ENCODE data around the gene B2M. TPM values are rescaled to one million over a fixed set of nuclear protein-coding genes. Genes with fewer than 3 reads are reported as not detected.
"Not testable (repeated sequence)": the region's sequence is repeated elsewhere in the genome, so short reads cannot be mapped to it uniquely, and the experiment has no call there.

Gene B2M
- total RNA-seq, result 809 TPM

DNA sequence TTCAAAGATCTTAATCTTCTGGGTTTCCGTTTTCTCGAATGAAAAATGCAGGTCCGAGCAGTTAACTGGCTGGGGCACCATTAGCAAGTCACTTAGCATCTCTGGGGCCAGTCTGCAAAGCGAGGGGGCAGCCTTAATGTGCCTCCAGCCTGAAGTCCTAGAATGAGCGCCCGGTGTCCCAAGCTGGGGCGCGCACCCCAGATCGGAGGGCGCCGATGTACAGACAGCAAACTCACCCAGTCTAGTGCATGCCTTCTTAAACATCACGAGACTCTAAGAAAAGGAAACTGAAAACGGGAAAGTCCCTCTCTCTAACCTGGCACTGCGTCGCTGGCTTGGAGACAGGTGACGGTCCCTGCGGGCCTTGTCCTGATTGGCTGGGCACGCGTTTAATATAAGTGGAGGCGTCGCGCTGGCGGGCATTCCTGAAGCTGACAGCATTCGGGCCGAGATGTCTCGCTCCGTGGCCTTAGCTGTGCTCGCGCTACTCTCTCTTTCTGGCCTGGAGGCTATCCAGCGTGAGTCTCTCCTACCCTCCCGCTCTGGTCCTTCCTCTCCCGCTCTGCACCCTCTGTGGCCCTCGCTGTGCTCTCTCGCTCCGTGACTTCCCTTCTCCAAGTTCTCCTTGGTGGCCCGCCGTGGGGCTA lies at the start of gene B2M, which contains the start of gene PATL2:
Gene B2M (plus strand): TSS at position 422 of the 647 bp plus-strand sequence. CDS start 30 bp downstream, at position 452.
Gene PATL2 (minus strand): TSS at position 228 of the 647 bp plus-strand sequence. CDS start 34,833 bp downstream, outside the sequence.
- DNase-seq (ENCODE audit: low spot score) (peak; percentile 98), ATAC-seq (peak; percentile 92)

DNA sequence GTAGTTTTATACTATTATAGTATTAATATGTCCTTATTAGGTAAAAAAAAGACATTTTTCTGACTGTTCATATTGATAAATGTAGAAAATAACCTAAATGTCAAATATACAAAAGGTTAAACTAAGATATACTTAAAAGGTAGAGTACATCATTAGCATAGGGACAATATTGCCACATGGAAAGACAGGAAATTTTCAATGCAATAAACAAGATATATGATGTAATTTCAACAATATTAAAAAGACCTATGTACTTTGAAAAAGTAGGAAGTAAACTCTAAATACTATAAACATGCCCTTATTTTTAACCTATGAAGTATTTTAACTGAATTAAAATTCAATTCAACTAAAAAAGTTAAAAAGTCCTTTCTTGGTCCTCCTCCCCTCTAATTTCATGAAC lies 49.7 kb upstream of the B2M start:
- DNase-seq (ENCODE audit: low spot score) (no peak), ATAC-seq (no peak)

DNA sequence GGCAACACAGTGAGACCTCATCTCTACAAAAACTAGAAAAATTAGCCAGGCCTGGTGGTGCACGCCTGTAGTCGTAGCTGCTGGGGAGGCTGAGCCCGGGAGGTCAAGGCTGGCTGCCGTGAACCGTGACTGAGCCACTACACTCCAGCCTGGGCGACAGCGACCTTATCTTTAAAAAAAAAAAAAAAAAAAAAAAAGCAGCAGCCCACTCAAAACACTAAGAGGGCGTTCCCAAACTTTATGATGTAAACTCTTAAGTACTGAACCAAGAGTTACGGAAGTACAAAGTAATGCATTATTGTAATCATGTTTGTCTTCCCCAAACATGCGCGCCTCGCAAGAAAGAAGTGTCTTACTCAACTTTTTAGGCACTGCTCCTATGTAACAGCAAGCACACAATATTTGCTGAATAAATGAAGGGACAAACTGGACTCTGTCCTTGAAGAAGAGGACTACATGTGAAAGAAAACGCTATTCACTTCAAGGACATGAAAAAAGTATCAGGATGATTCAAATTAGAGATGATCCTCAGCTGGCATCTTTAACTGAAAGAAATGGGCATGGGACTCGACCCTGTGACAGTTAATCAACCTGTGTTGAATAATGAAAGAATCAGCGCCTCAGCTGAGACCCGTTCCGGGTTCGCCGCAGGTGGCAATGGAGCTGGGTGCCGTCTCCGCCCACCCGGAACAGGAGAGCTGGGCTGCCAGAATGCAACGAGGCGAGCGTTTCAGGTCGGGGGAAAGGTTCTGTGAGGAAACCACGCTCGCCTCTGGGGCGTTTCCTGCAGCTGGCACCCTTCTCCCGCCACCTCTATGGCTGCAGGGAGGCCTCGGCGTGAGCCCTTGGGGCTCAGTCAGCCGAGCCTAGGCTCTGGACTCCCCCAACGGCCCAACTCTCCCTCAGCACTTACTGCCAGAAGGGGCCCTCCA lies 48.6 kb upstream of the B2M start:
- peak; percentile 82 for ATAC-seq
- DNase-seq (ENCODE audit: low spot score), result peak; percentile 74

DNA sequence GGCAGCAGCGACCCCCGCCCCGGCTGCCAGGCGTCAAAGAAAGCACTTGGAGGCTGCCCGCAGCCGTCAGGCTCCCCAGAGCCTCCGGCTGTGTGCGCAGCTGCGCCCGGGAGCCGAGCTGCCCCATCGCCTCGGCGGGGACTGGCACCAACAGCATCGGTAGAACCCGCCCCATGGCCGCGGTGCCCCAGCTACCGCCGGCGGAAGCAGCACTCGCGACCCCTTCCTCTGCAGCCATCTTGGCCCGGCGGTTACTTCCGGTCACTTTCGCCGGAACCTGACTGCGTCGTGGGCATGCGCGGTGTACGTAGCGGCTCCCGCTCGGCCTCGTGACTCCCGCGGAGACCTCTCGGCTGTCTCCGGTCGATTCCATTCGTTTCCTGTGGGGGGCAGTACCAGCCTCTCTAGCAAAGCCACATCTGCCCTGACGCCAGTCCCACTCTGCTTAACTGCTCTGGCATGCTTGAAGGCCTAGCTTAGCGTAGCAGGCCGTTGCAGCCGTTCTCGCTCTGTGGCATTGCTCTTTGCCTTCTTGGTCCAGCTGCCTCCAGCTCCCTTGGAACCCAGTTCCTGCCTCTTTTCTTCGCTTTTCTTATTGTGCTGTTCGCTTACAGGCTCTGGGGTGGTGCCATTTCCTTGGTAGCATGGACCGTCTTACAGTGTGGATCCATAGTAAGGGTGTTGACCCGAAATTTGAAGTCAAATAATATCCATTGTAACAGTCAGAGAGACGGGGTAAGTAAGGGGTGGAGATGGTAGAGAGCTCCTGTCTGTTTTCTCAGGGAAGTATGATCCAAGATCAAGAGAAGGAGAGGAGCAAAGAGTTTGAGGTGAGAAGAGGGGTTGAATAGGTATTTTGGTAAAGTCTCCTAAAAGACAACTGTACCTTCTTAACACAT lies 47.7 kb upstream of the B2M start, which contains the start of gene SPG11:
Gene SPG11 (minus strand): TSS at position 253 of the 899 bp plus-strand sequence. CDS start 15 bp downstream, at position 238.
- peak; percentile 95 for ATAC-seq
- peak; percentile 98 for DNase-seq (ENCODE audit: low spot score)

DNA sequence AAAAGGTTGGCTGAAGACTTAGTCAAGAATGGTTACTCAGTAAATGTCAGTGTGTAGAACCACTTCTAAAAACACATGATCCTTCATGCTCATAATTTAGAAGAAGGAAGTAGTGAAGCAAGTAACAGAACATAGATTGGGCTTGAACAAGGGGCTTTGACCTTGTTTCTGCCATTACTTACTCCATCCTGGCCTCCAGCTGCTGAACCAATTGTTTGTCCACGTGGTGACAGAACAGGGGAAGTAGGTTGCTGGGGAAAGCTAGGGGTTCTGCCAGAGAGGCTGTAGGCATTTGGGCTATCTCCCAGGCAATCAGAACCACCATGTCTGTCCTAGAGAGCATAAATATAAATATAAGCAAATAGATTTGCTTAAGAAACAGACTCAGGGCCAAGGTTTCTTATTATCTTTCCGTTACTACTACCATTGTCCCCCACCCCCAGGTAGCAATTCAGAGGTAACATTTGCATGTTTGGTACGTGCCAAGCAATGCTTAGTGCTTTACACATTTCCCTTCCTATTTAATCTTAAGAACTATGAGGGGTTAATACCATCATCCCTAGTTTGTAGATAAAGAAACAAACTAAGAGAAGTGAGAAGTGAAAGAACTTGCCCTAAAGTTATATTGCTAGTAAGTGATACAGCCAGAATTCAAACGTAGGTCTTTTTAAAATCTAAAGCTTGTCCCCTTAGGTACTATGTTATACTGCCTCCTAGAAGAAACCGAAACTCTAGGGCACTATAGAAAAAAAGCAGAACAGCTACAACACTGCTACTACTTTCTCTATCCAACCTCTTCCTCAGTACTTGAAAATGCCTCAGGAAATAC lies 44.9 kb upstream of the B2M start:
- ATAC-seq, result no peak
- DNase-seq (ENCODE audit: low spot score), result no peak

DNA sequence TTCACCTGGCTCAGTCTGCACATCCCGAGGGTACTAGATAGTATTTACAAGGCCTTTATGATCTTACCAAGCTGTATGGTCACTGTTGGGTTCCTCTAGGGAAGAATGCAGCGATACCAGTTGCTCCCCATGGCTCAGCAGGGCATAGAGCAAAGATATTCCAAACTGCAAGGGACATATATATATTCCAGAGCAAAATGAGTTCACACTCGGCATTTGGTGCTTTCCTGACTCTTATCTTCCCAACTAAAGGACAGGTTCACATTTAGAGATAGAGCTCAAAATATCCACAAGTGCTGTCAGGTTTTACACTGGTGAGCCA lies 44.3 kb upstream of the B2M start:
- no peak for DNase-seq (ENCODE audit: low spot score)

DNA sequence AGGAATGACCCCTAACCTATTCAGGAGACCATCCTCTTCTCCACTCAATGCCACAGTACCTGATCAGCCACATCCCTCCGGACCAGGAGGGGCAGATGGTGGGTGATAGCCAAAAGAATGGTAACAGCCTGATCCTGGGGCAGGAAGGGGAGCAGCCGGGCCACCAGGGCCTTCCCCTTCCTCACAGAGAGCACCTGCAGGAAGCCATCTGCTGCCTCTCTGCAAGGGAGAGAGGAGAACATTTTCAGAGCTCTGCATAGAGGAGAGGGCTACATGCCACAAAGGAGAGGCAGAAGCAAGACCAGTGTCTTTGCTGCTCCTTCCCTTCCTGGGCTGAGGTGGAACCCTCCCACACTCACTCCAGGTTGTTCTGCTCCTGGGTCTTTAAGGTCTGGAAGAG lies 42.4 kb upstream of the B2M start:
- DNase-seq (ENCODE audit: low spot score) (no peak), ATAC-seq (no peak)

More for the DNA sequence above, 44.3 kb upstream of the B2M start:
- ATAC-seq, result no peak

DNA sequence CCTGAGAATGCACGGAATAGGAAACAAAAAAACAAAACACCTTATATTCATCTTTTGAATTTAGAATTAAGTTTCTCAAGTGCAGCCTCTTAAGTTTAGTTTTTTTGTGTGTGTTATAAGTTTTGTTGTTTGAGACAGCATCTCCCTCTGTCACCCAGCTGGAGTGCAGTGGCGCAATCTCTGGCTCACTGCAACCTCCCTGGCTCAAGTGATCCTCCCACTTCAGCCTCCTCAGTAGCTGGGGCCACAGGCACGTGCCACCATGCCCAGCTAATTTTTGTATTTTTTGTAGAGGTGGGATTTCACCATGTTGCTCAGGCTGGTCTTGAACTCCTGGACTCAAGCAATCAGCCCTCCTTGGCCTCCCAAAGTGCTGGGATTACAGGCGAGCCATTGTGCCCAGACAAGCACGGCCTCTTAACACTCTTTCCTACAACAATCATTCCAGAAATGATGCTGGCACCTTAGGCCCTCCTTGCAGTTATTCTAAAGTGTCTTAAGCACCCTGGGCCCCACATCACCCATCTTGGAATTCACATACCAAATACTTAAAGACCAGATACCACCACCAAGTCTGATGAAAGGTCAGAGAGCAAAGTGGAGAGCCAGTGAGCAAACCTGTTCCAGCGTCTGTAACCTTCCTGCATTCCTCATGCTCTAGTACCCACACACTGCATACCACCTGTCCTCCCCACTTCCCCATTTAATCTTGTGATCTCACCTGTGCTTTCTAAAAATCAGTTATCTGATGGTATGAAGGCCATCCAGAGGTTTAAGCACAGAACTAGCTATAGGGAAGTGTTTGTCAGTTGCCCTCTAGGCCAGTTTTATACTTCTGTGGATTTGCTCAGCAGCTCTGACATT lies 41.0 kb upstream of the B2M start:
- DNase-seq (ENCODE audit: low spot score) (no peak), ATAC-seq (no peak)

DNA sequence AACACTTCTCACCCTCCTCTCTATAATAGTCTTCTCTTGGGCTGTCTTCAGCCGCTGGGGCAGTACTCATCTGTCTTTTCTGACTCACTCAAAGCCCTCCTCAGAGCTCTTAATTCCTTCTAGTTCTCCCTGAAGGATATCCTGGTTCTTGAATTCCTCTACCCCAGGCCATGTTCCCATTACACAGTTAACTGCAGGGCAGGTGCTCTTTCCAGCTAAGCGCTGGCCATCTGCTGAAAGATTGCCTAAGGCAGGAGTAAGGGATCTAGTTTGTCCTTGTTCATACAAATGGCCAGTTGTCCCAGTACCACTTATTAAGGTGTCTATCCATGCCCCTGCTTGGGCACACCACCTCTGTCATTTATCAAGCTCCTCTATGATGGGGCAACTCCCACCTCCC lies 37.7 kb upstream of the B2M start:
- ATAC-seq, result no peak
- DNase-seq (ENCODE audit: low spot score), result no peak

DNA sequence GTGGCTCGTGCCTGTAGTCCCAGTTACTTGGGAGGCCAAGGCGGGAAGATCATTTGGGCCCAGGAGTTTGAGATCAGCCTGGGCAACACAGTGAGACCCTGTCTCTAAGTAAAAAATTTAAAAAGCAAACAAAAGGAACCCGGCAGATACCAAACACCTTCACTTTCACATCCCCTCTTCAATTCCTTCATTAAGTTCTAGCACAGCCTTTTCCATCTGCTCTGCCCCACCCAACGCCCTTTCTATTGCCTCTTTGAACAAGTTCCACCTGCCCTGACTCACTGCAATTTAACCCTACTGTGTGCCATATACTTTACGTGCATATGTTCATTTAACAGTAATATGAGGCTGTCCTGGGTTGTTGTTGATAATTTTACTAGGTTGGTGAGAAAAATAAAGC lies 35.4 kb upstream of the B2M start:
- no peak for ATAC-seq
- no peak for DNase-seq (ENCODE audit: low spot score)

DNA sequence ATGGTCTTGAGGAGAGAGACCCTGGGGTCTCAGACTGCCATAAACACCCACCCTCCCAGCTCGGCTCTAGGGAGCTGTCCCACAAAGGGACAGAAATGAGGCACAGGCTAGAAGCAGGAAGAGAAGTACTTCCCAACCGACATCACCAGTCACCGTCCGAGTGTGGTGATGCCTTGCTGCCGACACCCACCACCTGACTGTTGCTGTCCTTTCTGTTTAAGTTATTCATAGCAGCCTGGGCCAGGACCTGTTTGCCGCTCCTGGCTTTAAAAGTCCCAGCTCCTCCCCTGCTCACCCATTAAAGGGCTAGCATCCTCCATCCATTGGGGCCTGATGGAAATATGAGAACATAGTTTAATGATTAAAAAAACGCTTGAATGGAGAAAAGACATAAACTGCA lies 34.6 kb upstream of the B2M start:
- DNase-seq (ENCODE audit: low spot score), result no peak
- no peak for ATAC-seq

DNA sequence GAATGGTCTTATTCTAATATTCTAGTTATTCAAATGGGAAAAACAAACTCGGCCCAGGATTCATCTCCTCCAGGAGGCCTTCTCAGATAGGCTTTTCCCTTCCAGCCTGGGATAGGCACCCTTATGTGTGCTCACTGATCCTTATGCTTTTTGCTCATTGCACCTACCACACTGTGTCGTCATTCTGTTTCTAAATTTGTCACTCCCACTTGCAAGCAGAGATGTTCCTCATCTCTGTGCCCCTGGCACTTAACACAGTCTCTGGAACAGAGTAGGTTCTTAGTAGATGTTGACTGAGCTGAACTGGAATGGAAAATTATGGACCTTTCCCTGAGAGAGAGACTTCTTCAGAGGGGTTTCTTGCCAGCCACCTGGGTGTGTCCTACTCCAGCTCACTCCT lies 29.1 kb upstream of the B2M start:
- DNase-seq (ENCODE audit: low spot score) (no peak), ATAC-seq (no peak)

DNA sequence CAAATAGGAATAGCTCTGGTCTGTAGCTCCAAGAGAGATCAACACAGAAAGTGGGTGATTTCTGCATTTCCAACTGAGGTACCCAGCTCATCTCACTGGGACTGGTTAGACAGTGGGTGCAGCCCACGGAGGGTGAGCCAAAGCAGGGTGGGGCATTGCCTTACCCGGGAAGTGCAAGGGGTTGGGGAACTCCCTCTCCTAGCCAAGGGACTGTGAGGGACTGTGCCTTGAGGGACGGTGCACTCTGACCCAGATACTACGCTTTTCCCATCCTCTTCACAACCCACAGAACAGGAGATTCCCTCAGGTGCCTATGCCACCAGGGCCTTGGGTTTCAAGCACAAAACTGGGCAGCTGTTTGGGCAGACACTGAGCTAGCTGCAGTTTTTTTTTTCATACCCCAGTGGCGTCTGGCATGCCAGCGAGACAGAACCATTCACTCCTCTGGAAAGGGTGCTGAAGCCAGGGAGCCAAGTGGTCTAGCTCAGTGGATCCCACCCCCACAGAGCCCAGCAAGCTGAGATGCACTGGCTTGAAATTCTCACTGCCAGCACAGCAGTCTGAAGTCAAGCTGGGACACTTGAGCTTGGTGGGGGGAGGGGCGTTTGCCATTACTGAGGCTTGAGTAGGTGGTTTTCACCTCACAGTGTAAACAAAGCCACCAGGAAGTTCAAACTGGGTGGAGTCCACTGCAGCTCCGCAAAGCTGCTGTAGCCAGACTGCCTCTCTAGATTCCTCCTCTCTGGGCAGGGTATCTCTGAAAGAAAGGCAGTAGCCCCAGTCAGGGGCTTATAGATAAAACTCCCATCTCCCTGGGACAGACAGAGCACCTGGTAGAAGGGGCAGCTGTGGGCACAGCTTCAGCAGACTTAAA lies 28.3 kb upstream of the B2M start:
- ATAC-seq, result not testable (repeated sequence)

DNA sequence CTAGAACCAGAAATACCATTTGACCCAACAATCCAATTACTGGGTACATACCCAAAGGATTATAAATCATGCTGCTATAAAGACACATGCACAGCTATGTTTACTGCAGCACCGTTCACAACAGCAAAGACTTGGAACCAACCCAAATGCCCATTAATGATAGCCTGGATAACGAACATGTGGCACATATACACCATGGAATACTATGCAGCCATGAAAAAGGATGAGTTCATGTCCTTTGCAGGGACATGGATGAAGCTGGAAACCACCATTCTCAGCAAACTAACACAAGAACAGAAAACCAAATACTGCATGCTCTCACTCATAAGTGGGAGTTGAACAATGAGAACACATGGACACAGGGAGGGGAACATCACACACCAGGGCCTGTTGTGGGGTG lies 22.0 kb upstream of the B2M start:
- DNase-seq (ENCODE audit: low spot score); ATAC-seq: not testable (repeated sequence)

More for the DNA sequence above, 28.3 kb upstream of the B2M start:
- DNase-seq (ENCODE audit: low spot score), result not testable (repeated sequence)

DNA sequence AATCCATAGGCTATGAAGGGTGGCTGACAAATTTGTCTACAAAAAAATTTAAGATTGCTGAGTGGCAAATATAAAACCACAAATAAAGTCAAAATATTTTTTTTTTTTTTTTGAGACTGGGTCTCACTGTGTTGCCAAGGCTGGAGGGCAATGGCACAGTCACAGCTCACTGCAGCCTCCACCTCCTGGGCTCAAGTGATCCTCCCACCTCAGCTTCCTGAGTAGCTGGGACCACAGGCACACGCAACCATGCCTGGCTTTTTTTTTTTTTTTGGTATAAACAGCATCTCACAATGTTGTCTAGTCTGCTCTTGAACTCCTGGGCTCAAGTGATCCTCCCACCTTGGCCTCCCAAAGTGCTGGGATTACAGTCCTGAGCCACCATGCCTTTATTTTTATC lies 21.1 kb upstream of the B2M start:
- ATAC-seq; DNase-seq (ENCODE audit: low spot score): not testable (repeated sequence)

DNA sequence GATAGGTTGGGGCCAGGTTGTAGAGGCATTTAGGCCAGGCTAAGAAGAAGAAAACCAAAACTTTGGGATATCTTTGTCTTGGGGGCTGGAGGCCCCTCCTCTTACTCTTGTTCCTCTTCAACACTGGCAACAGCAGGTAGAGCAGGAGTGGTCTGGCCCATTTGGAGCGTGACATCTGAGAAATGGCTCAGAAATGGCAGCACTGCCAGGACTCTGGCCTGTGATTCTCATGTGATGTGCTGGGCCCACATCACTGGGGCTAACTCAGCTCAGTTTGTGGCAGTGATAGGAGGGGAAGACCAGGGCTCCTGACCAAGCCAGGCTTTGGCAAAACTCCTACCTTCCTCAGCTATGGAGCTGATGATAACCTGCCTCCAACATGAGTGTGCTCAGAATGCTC lies 18.7 kb upstream of the B2M start:
- no peak for DNase-seq (ENCODE audit: low spot score)
- ATAC-seq, result no peak

DNA sequence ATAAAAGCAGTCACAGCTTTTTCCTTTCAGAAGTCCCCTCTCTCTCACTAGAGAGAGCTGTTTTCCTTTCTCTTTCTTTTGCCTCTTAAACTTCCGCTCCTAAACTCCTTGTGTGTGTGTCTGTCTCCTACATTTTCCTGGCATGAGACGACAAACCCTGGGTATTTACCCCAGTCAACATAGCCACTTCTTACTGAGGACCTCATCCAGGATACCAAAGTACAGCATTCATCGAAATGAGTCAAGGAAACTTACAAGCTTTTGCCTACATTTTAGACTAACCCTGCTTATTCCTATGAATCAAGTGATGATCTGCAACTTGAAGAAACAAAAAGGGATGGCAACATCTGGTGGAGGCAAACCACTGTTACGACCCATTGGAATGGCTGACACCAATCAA lies 16.9 kb upstream of the B2M start:
- DNase-seq (ENCODE audit: low spot score) (no peak), ATAC-seq (no peak)

DNA sequence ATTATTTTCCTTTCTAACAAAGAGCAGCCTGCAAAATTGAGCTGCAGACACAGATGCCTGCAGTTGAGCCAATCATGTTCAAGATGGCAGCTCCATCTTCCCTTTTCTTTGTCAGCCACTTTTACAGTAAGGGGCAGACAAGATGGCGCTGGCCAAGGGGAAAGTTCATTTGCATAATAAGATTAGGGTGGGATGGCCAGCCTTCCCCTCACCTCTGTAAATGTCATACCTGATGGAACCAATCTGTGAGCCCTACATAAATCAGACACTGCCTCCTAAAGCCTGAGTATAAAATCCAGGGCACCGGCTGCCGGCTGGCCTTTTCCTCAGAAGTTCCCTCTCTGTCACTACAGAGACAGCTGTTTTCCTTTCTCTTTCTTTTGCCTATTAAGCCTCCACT lies 16.0 kb upstream of the B2M start:
- no peak for DNase-seq (ENCODE audit: low spot score)
- no peak for ATAC-seq

Measured in left lobe of liver (tissue), 2 donors.